ENCODE measurements around the gene CCNA2. TPM values are rescaled to one million over a fixed set of nuclear protein-coding genes. Genes with fewer than 3 reads are reported as not detected.

Gene CCNA2
- total RNA-seq, 2 experiments from 2014 or later, result 133 to 138 TPM

Other genes starting within 250 kb of the CCNA2 start
- 10 to 100 TPM; 98.4 to 99.5 TPM for gene ANXA5, start 126.9 kb downstream of the CCNA2 start, total RNA-seq
- gene SMIM43, start 58.7 kb downstream of the CCNA2 start, total RNA-seq, result not detected
- 10 to 100 TPM; 57.7 to 58.7 TPM for gene EXOSC9, start 22.6 kb downstream of the CCNA2 start, total RNA-seq
- 10 to 100 TPM; 16.6 to 19.4 TPM for gene BBS7, start 46.6 kb upstream of the CCNA2 start, total RNA-seq
- 1 to 10 TPM; 2.0 to 2.5 TPM for gene TRPC3, start 128.2 kb upstream of the CCNA2 start, total RNA-seq